CD4-positive, CD25-positive, alpha-beta regulatory T cell (primary cell): ENCODE results near the gene AK6. TPM values are rescaled to one million over a fixed set of nuclear protein-coding genes. Genes with fewer than 3 reads are reported as not detected.
"Not testable (repeated sequence)": the region's sequence is repeated elsewhere in the genome, so short reads cannot be mapped to it uniquely, and the experiment has no call there.

Experiments used
- ATAC-seq, 2 donors: fragments of 150-1000 bp; cut with Tn5 transposase; one replicate each; pipeline ENCODE4 v1.10.0; 2021; ENCODE audit warnings: low read depth in 2 of 2, moderate number of reproducible peaks in 2 of 2, moderate library complexity in 1 of 2
- DNase-seq, 3 donors: peaks; one replicate each; pipeline versions ENCODE4 v3.0.0 to v3.0.0-alpha.2; 2012 to 2022; ENCODE audit warnings: mixed read lengths in 1 of 3
- H3K27ac ChIP-seq: one replicate; pipeline ENCODE4 v1.7.0; 2013; ENCODE audit warnings: mild to moderate bottlenecking, low read length; ENCODE audit not compliant: insufficient read depth, poor library complexity, severe bottlenecking
- H3K27me3 ChIP-seq: one replicate; pipeline ENCODE4 v1.7.0; 2013; ENCODE audit warnings: low read length; ENCODE audit not compliant: control insufficient read depth, insufficient read depth
- H3K36me3 ChIP-seq: one replicate; pipeline ENCODE4 v1.7.0; 2013; ENCODE audit warnings: mild to moderate bottlenecking, low read length, moderate library complexity; ENCODE audit not compliant: control insufficient read depth, insufficient read depth
- H3K4me1 ChIP-seq: 2 replicates; pipeline ENCODE4 v1.7.0; 2013; ENCODE audit warnings: mild to moderate bottlenecking, low read length; ENCODE audit not compliant: insufficient read depth, control insufficient read depth, poor library complexity, severe bottlenecking
- H3K4me3 ChIP-seq: one replicate; pipeline ENCODE4 v1.7.0; 2013; ENCODE audit warnings: low read depth, mild to moderate bottlenecking, low read length, moderate library complexity
- H3K9me3 ChIP-seq, 2 experiments: 1 replicate in 1 of 2; 2 replicates in 1 of 2; pipeline ENCODE4 v1.7.0; 2013; ENCODE audit warnings: low read length in 2 of 2, mild to moderate bottlenecking in 1 of 2, moderate library complexity in 1 of 2; ENCODE audit not compliant: control insufficient read depth in 2 of 2
- H3K27ac Mint-ChIP-seq, 3 donors: one replicate each; pipeline ENCODE4 v1.8.0; 2020 to 2022; ENCODE audit warnings: mild to moderate bottlenecking in 3 of 3, mixed read lengths in 3 of 3, moderate library complexity in 2 of 3
- H3K27me3 Mint-ChIP-seq: one replicate; pipeline ENCODE4 v1.8.0; 2022; ENCODE audit warnings: mild to moderate bottlenecking, mixed read lengths
- H3K36me3 Mint-ChIP-seq: one replicate; pipeline ENCODE4 v1.8.0; 2020; ENCODE audit warnings: mixed read lengths
- H3K4me1 Mint-ChIP-seq, 4 donors: one replicate each; pipeline ENCODE4 v1.8.0; 2020 to 2022; ENCODE audit warnings: mixed read lengths in 4 of 4, mild to moderate bottlenecking in 1 of 4
- H3K4me3 Mint-ChIP-seq, 4 donors: one replicate each; pipeline ENCODE4 v1.8.0; 2020 to 2022; ENCODE audit warnings: mild to moderate bottlenecking in 4 of 4, mixed read lengths in 4 of 4, moderate library complexity in 3 of 4
- H3K9me3 Mint-ChIP-seq, 7 donors: one replicate each; pipeline ENCODE4 v1.8.0; 2020 to 2022; ENCODE audit warnings: mixed read lengths in 7 of 7, mild to moderate bottlenecking in 3 of 7, moderate library complexity in 2 of 7
- polyA plus RNA-seq, 4 donors: library from polyadenylated mRNA; unstranded; fragments of 300-500 nt; fragmentation: Illumina TruSeq; gene quantifications; one replicate each; pipeline ENCODE4 v1.2.3, GENCODE V29; 2021
- total RNA-seq: library from RNA; stranded (reverse); gene quantifications from one replicate; pipeline ENCODE4 v1.2.3, GENCODE V29; 2022

AK6 gene
- total and polyA plus RNA-seq, 5 donors from 2014 or later = 9.8 to 98.1 (median 81.9) TPM

DNA sequence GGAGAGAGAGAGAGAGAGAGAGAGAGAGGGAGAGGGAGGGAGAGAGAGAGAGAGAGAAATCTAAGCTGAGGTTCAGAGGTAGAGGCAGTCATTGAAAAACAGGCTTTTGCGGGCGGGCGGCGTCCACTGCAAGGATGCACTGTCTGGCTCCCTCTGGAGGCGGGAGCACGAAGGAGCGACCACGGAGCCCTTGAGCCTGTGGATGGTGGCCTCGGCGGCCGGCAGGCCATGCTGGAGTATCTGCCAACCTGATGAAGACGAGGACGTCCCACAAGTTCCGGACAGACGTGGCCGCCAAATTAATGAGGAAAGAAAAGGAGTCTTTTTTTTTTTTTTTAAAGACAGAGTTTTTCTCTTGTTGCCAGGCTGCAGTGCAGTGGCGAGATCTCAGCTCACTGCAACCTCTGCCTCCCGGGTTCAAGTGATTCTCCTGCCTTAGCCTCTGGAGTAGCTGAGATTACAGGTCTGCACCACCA, 34.5 kb downstream of the AK6 start:
- Mint-ChIP-seq H3K4me3 (peak overlapping the region in 2 of 4 donors; percentile 48 to 60), H3K4me1 (peaks cover 13 to 23% (median 18%) of the 10 kb centered on the region in 4 donors), H3K27ac (peak overlapping the region; percentile 68 to 91 (median 71)), H3K36me3 (peaks cover 6% of the 10 kb centered on the region), H3K27me3 (peaks cover 5% of the 10 kb centered on the region), H3K9me3 (peaks cover 0 to 3% (median 0%) of the 10 kb centered on the region in 7 donors)
- H3K4me1 ChIP-seq = peaks cover 7% of the 10 kb centered on the region
- H3K27me3 ChIP-seq = no peaks in the 10 kb centered on the region
- ATAC-seq (peak; percentile 57 to 64), DNase-seq (peak; percentile 50 to 85 (median 69))
- H3K9me3 ChIP-seq = no peaks in the 10 kb centered on the region
- H3K27ac ChIP-seq = peak overlapping the region; percentile 5
- no peak overlapping the region for H3K4me3 ChIP-seq
- no peaks in the 10 kb centered on the region for H3K36me3 ChIP-seq

DNA sequence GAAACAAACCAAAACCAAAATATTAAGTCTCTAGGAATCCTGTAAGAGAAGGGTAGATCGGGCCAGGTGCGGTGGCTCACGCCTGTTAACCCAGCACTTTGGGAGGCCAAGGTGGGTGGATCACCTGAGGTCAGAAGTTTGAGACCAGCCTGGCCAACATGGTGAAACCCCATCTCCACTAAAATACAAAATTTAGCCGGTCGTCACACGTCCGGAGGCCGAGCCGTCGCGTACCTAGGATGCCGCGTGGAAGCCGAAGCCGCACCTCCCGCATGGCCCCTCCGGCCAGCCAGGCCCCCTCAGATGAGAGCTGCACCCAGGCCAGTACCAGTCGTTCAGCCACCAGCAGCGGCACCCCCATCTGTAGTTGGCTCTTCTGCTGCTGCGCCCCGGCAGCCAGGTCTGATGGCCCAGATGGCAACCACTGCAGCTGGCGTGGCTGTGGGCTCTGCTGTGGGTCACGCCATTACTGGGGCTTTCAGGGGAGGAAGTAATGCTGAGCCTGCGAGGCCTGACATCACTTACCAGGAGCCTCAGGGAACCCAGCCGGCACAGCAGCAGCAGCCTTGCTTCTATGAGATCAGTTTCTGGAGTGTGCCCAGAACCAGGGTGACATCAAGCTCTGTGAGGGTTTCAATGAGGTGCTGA, 35.5 kb downstream of the AK6 start:
- ATAC-seq, H3K4me3 ChIP-seq, H3K27ac ChIP-seq, DNase-seq, H3K27me3 Mint-ChIP-seq, H3K9me3 Mint-ChIP-seq, H3K9me3 ChIP-seq, H3K36me3 ChIP-seq, H3K4me1 ChIP-seq, H3K36me3 Mint-ChIP-seq, H3K27me3 ChIP-seq: not testable (repeated sequence)
- Mint-ChIP-seq H3K4me3 (peak overlapping the region in 3 of 4 donors; percentile 15 to 47 (median 41)), H3K4me1 (peaks cover 13 to 23% (median 18%) of the 10 kb centered on the region in 4 donors), H3K27ac (peak overlapping the region in 1 of 3 donors; percentile 56)

DNA sequence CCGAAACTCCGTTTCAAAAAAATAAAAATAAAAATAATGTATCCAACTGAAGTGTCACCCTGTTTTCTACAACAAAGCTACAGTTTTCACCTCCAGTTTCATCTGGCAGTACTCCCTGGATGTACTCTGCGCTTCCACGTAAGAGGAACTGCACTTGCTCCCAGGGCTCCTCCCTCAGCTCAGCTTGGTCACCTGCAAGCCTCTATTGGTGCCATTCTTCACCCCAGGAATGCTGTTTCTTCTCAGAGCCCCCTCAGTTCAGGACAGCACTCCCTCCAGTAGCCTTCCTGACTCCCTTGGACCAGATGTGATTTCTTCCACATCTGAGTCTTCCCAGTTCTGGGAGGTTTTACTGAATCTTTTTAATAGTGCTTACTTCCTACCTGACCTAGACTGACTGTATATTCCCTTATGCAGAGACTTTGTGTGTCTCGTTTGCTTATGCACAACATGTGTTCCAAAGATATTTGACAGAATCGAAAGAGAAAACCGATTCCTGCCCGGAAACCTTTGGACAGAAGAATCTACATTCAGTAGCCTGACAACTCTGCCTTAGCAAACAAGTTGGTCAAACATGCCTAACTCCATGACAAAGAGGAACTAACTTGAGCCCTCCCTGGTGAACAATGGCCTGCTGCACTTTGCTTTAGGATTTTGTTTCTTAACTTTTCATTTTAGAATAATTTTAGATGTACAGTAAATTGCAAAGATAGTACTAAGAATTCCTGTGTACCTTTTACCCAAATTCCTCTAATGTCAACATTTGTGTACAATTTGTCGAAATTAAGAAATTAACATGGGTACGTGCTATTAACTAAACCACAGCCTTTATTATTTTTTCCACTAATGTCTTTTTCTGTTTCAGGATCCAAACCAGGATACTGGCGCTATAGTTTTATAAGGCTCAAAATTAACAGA, 37.5 kb downstream of the AK6 start:
- Mint-ChIP-seq H3K36me3 (peaks cover 7% of the 10 kb centered on the region), H3K27me3 (peaks cover 5% of the 10 kb centered on the region), H3K9me3 (peaks cover 0 to 2% (median 0%) of the 10 kb centered on the region in 7 donors), H3K27ac (peak overlapping the region; percentile 76 to 98 (median 94)), H3K4me1 (peaks cover 13 to 23% (median 18%) of the 10 kb centered on the region in 4 donors), H3K4me3 (peak overlapping the region; percentile 87 to 96 (median 94))
- Histone ChIP-seq H3K36me3 (no peaks in the 10 kb centered on the region), H3K9me3 (no peaks in the 10 kb centered on the region), H3K27me3 (no peaks in the 10 kb centered on the region), H3K4me1 (peaks cover 7% of the 10 kb centered on the region), H3K4me3 (peak overlapping the region; percentile 87), H3K27ac (peak overlapping the region; percentile 77)
- DNase-seq = peak in 1 of 3 donors; percentile 9
- ATAC-seq = no peak

GRCh38 chr5:69329905-69330489, 39.3 kb downstream of the AK6 start:
- H3K27me3 ChIP-seq = no peaks in the 10 kb centered on the region
- H3K27ac ChIP-seq = no peak overlapping the region
- H3K36me3 ChIP-seq = no peaks in the 10 kb centered on the region
- Mint-ChIP-seq H3K4me1 (peaks cover 13 to 23% (median 15%) of the 10 kb centered on the region in 4 donors), H3K36me3 (peaks cover 7% of the 10 kb centered on the region), H3K27ac (peak overlapping the region in 1 of 3 donors; percentile 72), H3K4me3 (peak overlapping the region in 1 of 4 donors; percentile 28), H3K27me3 (peaks cover 5% of the 10 kb centered on the region), H3K9me3 (peaks cover 0 to 2% (median 0%) of the 10 kb centered on the region in 7 donors)
- no peak overlapping the region for H3K4me3 ChIP-seq
- H3K9me3 ChIP-seq = no peaks in the 10 kb centered on the region
- H3K4me1 ChIP-seq = peaks cover 7% of the 10 kb centered on the region
- DNase-seq (no peak), ATAC-seq (no peak)

- DNase-seq (no peak), ATAC-seq (no peak)
- Histone ChIP-seq H3K27me3 (no peaks in the 10 kb centered on the region), H3K27ac (no peak overlapping the region), H3K36me3 (no peaks in the 10 kb centered on the region), H3K4me3 (no peak overlapping the region), H3K9me3 (no peaks in the 10 kb centered on the region), H3K4me1 (no peaks in the 10 kb centered on the region)
- Mint-ChIP-seq H3K27ac (peak overlapping the region in 1 of 3 donors; percentile 39), H3K9me3 (peaks cover 0 to 1% (median 0%) of the 10 kb centered on the region in 7 donors), H3K4me3 (no peak overlapping the region), H3K4me1 (peaks cover 0 to 5% (median 4%) of the 10 kb centered on the region in 4 donors), H3K27me3 (no peaks in the 10 kb centered on the region), H3K36me3 (peaks cover 11% of the 10 kb centered on the region)
Observed at GRCh38 chr5:69326365-69326764, 43.0 kb downstream of the AK6 start.

DNA sequence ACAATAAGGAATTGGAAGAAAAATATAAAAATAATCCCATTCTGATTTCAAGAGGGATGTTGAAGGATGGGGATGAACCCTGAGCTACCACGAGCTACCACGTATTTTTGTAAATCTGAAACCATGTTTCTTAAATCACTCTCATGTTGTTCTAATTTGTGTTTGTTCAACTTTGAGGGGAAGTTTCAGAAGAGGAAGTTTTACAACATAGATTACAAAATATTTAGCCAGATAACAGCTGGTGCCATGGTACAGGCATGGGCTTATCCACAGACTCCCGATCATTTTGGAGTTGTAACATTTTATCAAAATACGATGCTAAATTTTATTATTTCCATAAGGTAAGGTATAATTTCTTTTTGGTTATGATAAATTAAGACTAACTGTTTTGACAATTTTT, 51.9 kb downstream of the AK6 start:
- H3K36me3 ChIP-seq = peaks cover 5% of the 10 kb centered on the region
- no peak overlapping the region for H3K27ac ChIP-seq
- Mint-ChIP-seq H3K27ac (no peak overlapping the region), H3K4me3 (no peak overlapping the region), H3K4me1 (no peaks in the 10 kb centered on the region), H3K27me3 (no peaks in the 10 kb centered on the region), H3K9me3 (no peaks in the 10 kb centered on the region), H3K36me3 (peaks cover 35% of the 10 kb centered on the region)
- H3K9me3 ChIP-seq = no peaks in the 10 kb centered on the region
- H3K4me1 ChIP-seq = no peaks in the 10 kb centered on the region
- DNase-seq (no peak), ATAC-seq (no peak)
- no peaks in the 10 kb centered on the region for H3K27me3 ChIP-seq
- H3K4me3 ChIP-seq = no peak overlapping the region

DNA sequence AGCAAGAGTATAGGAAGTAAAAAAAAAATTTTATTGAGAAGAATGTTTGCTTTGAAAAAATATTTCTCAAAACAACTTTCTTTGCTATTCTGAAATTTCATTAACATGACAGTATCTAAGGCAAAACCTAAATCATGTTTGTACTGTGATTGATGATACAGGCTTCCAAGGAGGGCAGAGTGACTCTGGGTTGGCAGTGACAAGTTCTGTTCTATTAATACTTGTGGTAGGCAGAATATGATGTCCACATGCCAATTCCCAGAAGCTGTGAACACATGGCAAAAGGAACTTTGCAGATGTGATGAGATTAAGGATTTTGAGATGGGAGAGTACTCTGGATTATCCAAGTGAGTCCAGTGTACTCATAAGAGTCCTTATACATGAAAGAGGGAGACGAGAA, 53.3 kb downstream of the AK6 start:
- Mint-ChIP-seq H3K36me3 (peaks cover 40% of the 10 kb centered on the region), H3K27ac (peak overlapping the region in 1 of 3 donors; percentile 57), H3K4me1 (peaks cover 0 to 2% (median 0%) of the 10 kb centered on the region in 4 donors), H3K27me3 (no peaks in the 10 kb centered on the region), H3K4me3 (no peak overlapping the region), H3K9me3 (peaks cover 0 to 1% (median 0%) of the 10 kb centered on the region in 7 donors)
- DNase-seq (no peak), ATAC-seq (no peak)
- no peaks in the 10 kb centered on the region for H3K27me3 ChIP-seq
- H3K27ac ChIP-seq = no peak overlapping the region
- no peaks in the 10 kb centered on the region for H3K9me3 ChIP-seq
- no peak overlapping the region for H3K4me3 ChIP-seq
- H3K36me3 ChIP-seq = peaks cover 8% of the 10 kb centered on the region
- H3K4me1 ChIP-seq = no peaks in the 10 kb centered on the region
